ENCODE measurements around the gene BLOC1S5. TPM values are rescaled to one million over a fixed set of nuclear protein-coding genes. Genes with fewer than 3 reads are reported as not detected.

BLOC1S5 gene
- total and polyA plus RNA-seq, 2 of the 8 experiments (the other 6 are each of a cell fraction or from before 2014, with no cell fraction given): 3.4 to 17.2 TPM

DNA sequence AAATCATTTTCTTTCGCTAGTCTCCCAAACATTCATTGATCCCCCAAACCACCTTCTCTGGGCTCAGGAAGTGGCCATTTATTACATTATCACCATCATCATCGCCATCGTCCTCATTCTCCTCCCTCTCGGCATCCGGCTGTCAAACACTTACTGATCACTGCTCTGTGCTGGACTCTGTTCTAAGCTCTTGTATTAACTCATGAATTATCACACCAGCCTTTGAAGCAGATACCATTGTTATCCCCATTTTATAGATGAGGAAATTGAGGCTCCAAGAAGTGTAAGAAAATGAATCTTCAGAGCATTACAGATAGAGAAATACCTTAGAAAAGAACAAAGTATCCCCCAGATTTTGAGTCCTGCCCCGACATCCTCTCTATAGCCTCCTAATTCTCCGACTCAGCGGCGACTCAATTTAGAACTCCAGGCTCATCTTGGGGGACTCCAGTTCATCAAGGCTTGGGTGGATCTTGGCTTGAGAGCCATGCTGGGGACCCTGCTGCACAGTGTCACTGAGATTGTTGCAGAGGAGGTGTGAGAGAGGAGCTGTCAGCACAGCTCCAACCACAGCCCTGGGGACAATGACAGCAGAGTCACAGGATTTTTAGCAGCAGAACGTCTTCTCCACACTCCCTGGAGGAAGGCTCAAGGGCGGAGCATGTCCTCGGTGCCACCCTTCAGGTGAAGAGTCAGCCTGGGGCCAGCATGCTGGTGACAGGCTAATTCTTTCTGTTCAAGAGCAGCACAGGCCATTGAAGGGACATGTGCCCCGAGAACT lies 44.8 kb upstream of the BLOC1S5 start:
- no peak overlapping the region for H3K56ac ChIP-seq (replicated peaks; ENCODE audit: insufficient read length, low read depth, low read length)
- H3K4me2 ChIP-seq (ENCODE audit: insufficient read depth in 1 of 2, low read depth in 2 of 2, low read length in 2 of 2): no peak overlapping the region
- no peak overlapping the region for H4K8ac ChIP-seq (ENCODE audit: extremely low read depth, insufficient read depth, low read length)
- no peak overlapping the region for H3K14ac ChIP-seq (ENCODE audit: insufficient read length)
- H3K79me2 ChIP-seq (ENCODE audit: control insufficient read depth in 1 of 2, insufficient read depth in 2 of 2, low read length in 2 of 2): no peaks in the 10 kb centered on the region
- H2BK12ac ChIP-seq (ENCODE audit: low read depth, low read length): no peak overlapping the region
- H2AFZ ChIP-seq (ENCODE audit: low read length): no peak overlapping the region
- no peaks in the 10 kb centered on the region for H3K79me1 ChIP-seq (ENCODE audit: low read depth, low read length)
- H3K4me1 ChIP-seq (replicated peaks in 1 of 4; ENCODE audit: control insufficient read depth in 3 of 4, insufficient read depth in 4 of 4, low read length in 3 of 4): no peaks in the 10 kb centered on the region
- no peak overlapping the region for H2BK120ac ChIP-seq (replicated peaks; ENCODE audit: low read depth, low read length)
- H3K27me3 ChIP-seq (replicated peaks in 1 of 4; ENCODE audit: control insufficient read depth in 3 of 4, extremely low read depth in 1 of 4, insufficient read depth in 3 of 4, low read length in 3 of 4): no peaks in the 10 kb centered on the region
- CTCF ChIA-PET (ENCODE audit: partially characterized antibody): no interaction called here
- H3K18ac ChIP-seq (ENCODE audit: extremely low read depth, low read length): no peak overlapping the region
- no peak overlapping the region for H3K27ac ChIP-seq (ENCODE audit: low read depth, low read length)
- no peak overlapping the region for H2BK5ac ChIP-seq (ENCODE audit: low read depth, low read length)
- no peak overlapping the region for H2BK20ac ChIP-seq (ENCODE audit: low read length)
- H2BK15ac ChIP-seq (ENCODE audit: low read length): 0 out of 2 replicates have a peak overlapping the region, but pooled peaks have one; percentile 53
- 90% methylated on average over 13 of the region's 13 CpGs; no CpG with 5 or more reads in 1 of the 2 experiments for WGBS, 2 experiments (ENCODE audit: extremely low coverage in 1 of 2, insufficient coverage in 1 of 2, insufficient read length in 1 of 2, insufficient replicate concordance in 2 of 2, low coverage in 1 of 2, low lambda C conversion rate in 2 of 2, missing lambda C conversion rate in 1 of 2)
- no peaks in the 10 kb centered on the region for H3K36me3 ChIP-seq (ENCODE audit: control insufficient read depth in 2 of 4, insufficient read depth in 4 of 4, low read length in 3 of 4)
- no peak overlapping the region for H4K91ac ChIP-seq (replicated peaks; ENCODE audit: insufficient read length, low read length)
- no peaks in the 10 kb centered on the region for H4K20me1 ChIP-seq (replicated peaks in 1 of 2; ENCODE audit: control insufficient read depth in 1 of 2, insufficient read depth in 2 of 2, low read length in 2 of 2)
- no peak overlapping the region for H3K4ac ChIP-seq (replicated peaks; ENCODE audit: insufficient read length, low read depth, low read length)
- no peak overlapping the region for H3K9ac ChIP-seq (replicated peaks in 1 of 4; ENCODE audit: extremely low read depth in 1 of 4, low read depth in 3 of 4, low read length in 3 of 4)
- H3K9me3 ChIP-seq (ENCODE audit: insufficient read depth in 2 of 2, low read depth in 1 of 2, low read length in 1 of 2): no peaks in the 10 kb centered on the region
- peak in 1 of 2 experiments; percentile 31 for DNase-seq (ENCODE audit: low read depth in 1 of 2, low spot score in 2 of 2)
- TF ChIP-seq RNF2 (IDR thresholded peaks at IDR 0.05; ENCODE audit: borderline replicate concordance, low read depth, low read length, missing control alignments, poor library complexity, severe bottlenecking) (no peak), JUN (IDR thresholded peaks at IDR 0.05; ENCODE audit: low read depth, low read length) (no peak), NANOG (IDR thresholded peaks at IDR 0.05; ENCODE audit: insufficient read depth, low read depth, low read length, poor library complexity, severe bottlenecking) (no peak)
- TF ChIP-seq, protein P1, sequence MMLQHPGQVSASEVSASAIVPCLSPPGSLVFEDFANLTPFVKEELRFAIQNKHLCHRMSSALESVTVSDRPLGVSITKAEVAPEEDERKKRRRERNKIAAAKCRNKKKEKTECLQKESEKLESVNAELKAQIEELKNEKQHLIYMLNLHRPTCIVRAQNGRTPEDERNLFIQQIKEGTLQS (IDR thresholded peaks at IDR 0.05; ENCODE audit: insufficient read depth, low read depth, low read length): no peak
- no peaks in the 10 kb centered on the region for H3K23me2 ChIP-seq (ENCODE audit: low read depth, low read length)
- H3K23ac ChIP-seq (ENCODE audit: insufficient read length): no peak overlapping the region
- POLR2A ChIA-PET (ENCODE audit: partially characterized antibody): no interaction called here
- H4K5ac ChIP-seq (ENCODE audit: insufficient read length, low read depth, low read length): no peak overlapping the region
- no peak overlapping the region for H2AK5ac ChIP-seq (ENCODE audit: low read depth, low read length)
- FAIRE-seq: no peak
- H3K4me3 ChIP-seq (ENCODE audit: extremely low read depth in 1 of 4, insufficient read depth in 2 of 4, low read depth in 3 of 4, low read length in 4 of 4): no peak overlapping the region
